DOHH2 (cell line): ENCODE results near the gene EPS15.

Source experiments
- EZH2phosphoT487 ChIP-seq: fragments of 200-600 bp; sonication (generic); IDR thresholded peaks from 2 replicates; pipeline ENCODE4 v1.6.1; 2017; ENCODE audit warnings: borderline replicate concordance, mild to moderate bottlenecking, antibody characterized with exemption, low read length, moderate library complexity, mixed read lengths
- TF ChIP-seq, protein P1 (sequence below): fragments of 200-600 bp; sonication (generic); IDR thresholded peaks from one replicate; pipeline ENCODE4 v1.5.1; 2014; ENCODE audit warnings: antibody characterized with exemption, mild to moderate bottlenecking, low read depth, low read length; ENCODE audit not compliant: poor library complexity, severe bottlenecking

DNA sequence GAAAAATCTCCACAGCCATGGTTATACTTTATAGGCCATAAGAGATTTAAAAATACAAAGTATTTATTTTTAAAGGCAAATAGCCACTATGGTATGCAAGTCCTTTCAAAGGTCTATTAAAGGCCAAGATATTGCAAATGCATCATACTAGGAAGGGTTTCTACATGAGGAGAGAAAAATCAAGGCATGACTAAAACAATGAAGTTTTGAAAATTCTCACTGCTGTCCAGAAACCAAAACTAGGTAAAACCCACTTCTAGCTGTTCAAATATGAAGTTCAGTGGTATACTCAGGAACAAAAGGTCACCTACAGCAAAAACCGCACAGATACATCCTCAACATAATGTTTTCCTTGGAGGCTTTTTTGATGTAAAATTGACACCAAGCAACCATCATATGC, 75.0 kb downstream of the EPS15 start:
- TF ChIP-seq, protein P1, sequence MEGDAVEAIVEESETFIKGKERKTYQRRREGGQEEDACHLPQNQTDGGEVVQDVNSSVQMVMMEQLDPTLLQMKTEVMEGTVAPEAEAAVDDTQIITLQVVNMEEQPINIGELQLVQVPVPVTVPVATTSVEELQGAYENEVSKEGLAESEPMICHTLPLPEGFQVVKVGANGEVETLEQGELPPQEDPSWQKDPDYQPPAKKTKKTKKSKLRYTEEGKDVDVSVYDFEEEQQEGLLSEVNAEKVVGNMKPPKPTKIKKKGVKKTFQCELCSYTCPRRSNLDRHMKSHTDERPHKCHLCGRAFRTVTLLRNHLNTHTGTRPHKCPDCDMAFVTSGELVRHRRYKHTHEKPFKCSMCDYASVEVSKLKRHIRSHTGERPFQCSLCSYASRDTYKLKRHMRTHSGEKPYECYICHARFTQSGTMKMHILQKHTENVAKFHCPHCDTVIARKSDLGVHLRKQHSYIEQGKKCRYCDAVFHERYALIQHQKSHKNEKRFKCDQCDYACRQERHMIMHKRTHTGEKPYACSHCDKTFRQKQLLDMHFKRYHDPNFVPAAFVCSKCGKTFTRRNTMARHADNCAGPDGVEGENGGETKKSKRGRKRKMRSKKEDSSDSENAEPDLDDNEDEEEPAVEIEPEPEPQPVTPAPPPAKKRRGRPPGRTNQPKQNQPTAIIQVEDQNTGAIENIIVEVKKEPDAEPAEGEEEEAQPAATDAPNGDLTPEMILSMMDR, result no peak
- no peak for TF ChIP-seq EZH2phosphoT487
